Esophagus muscularis mucosa (tissue), 4 donors: ENCODE results near the gene APOH. TPM values are rescaled to one million over a fixed set of nuclear protein-coding genes. Genes with fewer than 3 reads are reported as not detected.

Experiments
- DNase-seq: peaks from one replicate; pipeline ENCODE4 v3.0.0-alpha.2; 2017; ENCODE audit errors: extremely low spot score
- H3K27ac ChIP-seq, 4 donors: fragments of 200-600 bp; sonication (generic); replicated peaks in 1 of 4; 1 replicate in 3 of 4; 2 replicates in 1 of 4; pipeline ENCODE4 v1.5.1; 2016 to 2019; ENCODE audit warnings: mild to moderate bottlenecking in 1 of 4
- H3K27me3 ChIP-seq, 4 donors: fragments of 200-600 bp; sonication (generic); one replicate each; pipeline versions ENCODE4 v1.5.1 to v1.6.0; 2016 to 2019
- H3K36me3 ChIP-seq, 4 donors: fragments of 200-600 bp; sonication (generic); one replicate each; pipeline ENCODE4 v1.5.1; 2016 to 2019
- H3K4me1 ChIP-seq, 4 donors: fragments of 200-600 bp; sonication (generic); one replicate each; pipeline ENCODE4 v1.5.1; 2016 to 2019
- H3K4me3 ChIP-seq, 4 donors: fragments of 200-600 bp; sonication (generic); 1 replicate in 2 of 4; 2 replicates in 2 of 4; pipeline ENCODE4 v1.5.1; 2016 to 2019; ENCODE audit warnings: mild to moderate bottlenecking in 4 of 4, moderate library complexity in 1 of 4
- H3K9me3 ChIP-seq, 4 donors: fragments of 200-600 bp; sonication (generic); 1 replicate in 3 of 4; 2 replicates in 1 of 4; pipeline ENCODE4 v1.5.1; 2016 to 2019
- CTCF ChIP-seq, 3 experiments: fragments of 200-600 bp in 2 of 3; fragments of 450-650 bp in 1 of 3; sonication (generic) in 2 of 3; IDR thresholded peaks; one replicate each; pipeline ENCODE4 v1.5.1; 2017 to 2019; ENCODE audit warnings: antibody characterized with exemption in 3 of 3, mild to moderate bottlenecking in 2 of 3, moderate library complexity in 1 of 3
- EP300 ChIP-seq: sonication (generic); formaldehyde crosslinking; IDR thresholded peaks from one replicate; pipeline ENCODE4 v1.6.1; 2017; ENCODE audit warnings: antibody characterized with exemption
- POLR2A ChIP-seq: fragments of 450-650 bp; IDR thresholded peaks from one replicate; pipeline ENCODE4 v1.6.1; 2017; ENCODE audit warnings: antibody characterized with exemption, moderate library complexity, mild to moderate bottlenecking, low read depth
- POLR2AphosphoS5 ChIP-seq, 2 donors: sonication (generic); formaldehyde crosslinking; IDR thresholded peaks; one replicate each; pipeline ENCODE4 v1.6.1; 2017; ENCODE audit warnings: antibody characterized with exemption in 2 of 2
- WGBS: methylation state at CpG from one replicate; pipeline ENCODE4 v1.1.5; 2018; 5-methylcytosine and 5-hydroxymethylcytosine counted together
- intact Hi-C: fragments of 100-400 bp; cut with DNase I; formaldehyde crosslinking; loops from one replicate; pipeline ENCODE4 v1.15.1; 2023
- total RNA-seq, 4 donors: library from RNA; depleted of rRNA; stranded (reverse); fragments of >200 nt; gene quantifications; one replicate each; pipeline versions ENCODE4 v1.1.0 to v1.2.1, GENCODE V29; 2016

The APOH gene
- total RNA-seq, 4 donors from 2014 or later = not detected

GRCh38 chr17:66183529-66183928 lies 45.7 kb downstream of the APOH start:
- intact Hi-C loops = no loop called here
- no peak for TF ChIP-seq CTCF (IDR thresholded peaks at IDR 0.05)
- no peak for TF ChIP-seq EP300
- no peak for TF ChIP-seq POLR2A
- no peak for TF ChIP-seq POLR2AphosphoS5 (IDR thresholded peaks at IDR 0.05)

GRCh38 chr17:66178642-66179041 lies 50.6 kb downstream of the APOH start:
- Histone ChIP-seq H3K9me3 (no peaks in the 10 kb centered on the region), H3K36me3 (peaks cover 6 to 31% (median 19%) of the 10 kb centered on the region in 4 donors), H3K4me1 (no peaks in the 10 kb centered on the region), H3K27ac (no peak overlapping the region), H3K4me3 (no peak overlapping the region), H3K27me3 (no peaks in the 10 kb centered on the region)
- TF ChIP-seq POLR2AphosphoS5 (IDR thresholded peaks at IDR 0.05) (no peak), CTCF (IDR thresholded peaks at IDR 0.05) (no peak), EP300 (no peak), POLR2A (no peak)
- no peak for DNase-seq
- intact Hi-C loops = no loop called here
- 97% methylated on average over 4 of the region's 4 CpGs for WGBS

More at GRCh38 chr17:66183529-66183928, 45.7 kb downstream of the APOH start:
- peaks cover 0 to 1% (median 0%) of the 10 kb centered on the region in 4 donors for H3K4me1 ChIP-seq
- no peak overlapping the region for H3K4me3 ChIP-seq
- no peak overlapping the region for H3K27ac ChIP-seq
- no peak for DNase-seq
- H3K36me3 ChIP-seq = peaks cover 6 to 25% (median 19%) of the 10 kb centered on the region in 4 donors
- no peaks in the 10 kb centered on the region for H3K9me3 ChIP-seq
- H3K27me3 ChIP-seq = no peaks in the 10 kb centered on the region

GRCh38 chr17:66177048-66177447 lies 52.2 kb downstream of the APOH start:
- intact Hi-C loops = no loop called here
- H3K4me3 ChIP-seq = no peak overlapping the region
- H3K36me3 ChIP-seq = peaks cover 0 to 23% (median 10%) of the 10 kb centered on the region in 4 donors
- no peaks in the 10 kb centered on the region for H3K4me1 ChIP-seq
- no peaks in the 10 kb centered on the region for H3K9me3 ChIP-seq
- H3K27ac ChIP-seq = no peak overlapping the region
- no peaks in the 10 kb centered on the region for H3K27me3 ChIP-seq
- no peak for DNase-seq
- TF ChIP-seq POLR2A (no peak), POLR2AphosphoS5 (IDR thresholded peaks at IDR 0.05) (no peak), CTCF (IDR thresholded peaks at IDR 0.05) (no peak), EP300 (no peak)

DNA sequence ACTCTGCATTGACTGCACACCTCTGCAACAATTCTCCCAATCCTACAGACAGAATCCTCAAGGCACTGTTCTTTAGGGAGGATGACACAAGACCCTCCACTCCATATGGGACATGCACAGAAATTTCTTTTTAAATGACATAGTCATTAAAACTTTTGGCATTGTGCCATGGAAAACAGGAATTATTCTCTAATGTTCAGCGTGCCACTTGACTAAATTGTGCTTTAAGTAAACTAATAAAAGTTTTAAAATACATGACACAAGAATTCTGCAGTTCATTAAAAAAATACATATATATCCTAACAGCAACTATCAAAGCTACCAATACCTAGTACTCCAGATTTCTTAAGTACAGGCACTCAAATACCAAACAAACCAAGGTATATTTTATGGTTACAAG lies 53.3 kb downstream of the APOH start:
- Histone ChIP-seq H3K4me3 (no peak overlapping the region), H3K9me3 (no peaks in the 10 kb centered on the region), H3K27me3 (no peaks in the 10 kb centered on the region), H3K4me1 (no peaks in the 10 kb centered on the region), H3K27ac (no peak overlapping the region), H3K36me3 (peaks cover 0 to 11% (median under 1%) of the 10 kb centered on the region in 4 donors)
- TF ChIP-seq POLR2AphosphoS5 (IDR thresholded peaks at IDR 0.05) (no peak), EP300 (no peak), POLR2A (no peak), CTCF (IDR thresholded peaks at IDR 0.05) (no peak)
- intact Hi-C loops = no loop called here
- WGBS = 50% methylated on average over 1 of the region's 1 CpG
- no peak for DNase-seq

GRCh38 chr17:66172691-66173223 lies 56.5 kb downstream of the APOH start:
- no peaks in the 10 kb centered on the region for H3K27me3 ChIP-seq
- WGBS = 86% methylated on average over 2 of the region's 2 CpGs
- DNase-seq = no peak
- no peak overlapping the region for H3K4me3 ChIP-seq
- H3K9me3 ChIP-seq = no peaks in the 10 kb centered on the region
- H3K36me3 ChIP-seq = peaks cover 0 to 10% (median 6%) of the 10 kb centered on the region in 4 donors
- H3K27ac ChIP-seq = no peak overlapping the region
- H3K4me1 ChIP-seq = peaks cover 0 to 11% (median 4%) of the 10 kb centered on the region in 4 donors
- intact Hi-C loops = no loop called here
- no peak for TF ChIP-seq POLR2A
- TF ChIP-seq CTCF (IDR thresholded peaks at IDR 0.05) = no peak
- no peak for TF ChIP-seq EP300
- no peak for TF ChIP-seq POLR2AphosphoS5 (IDR thresholded peaks at IDR 0.05)
